NCI-H82 treated with DMSO at 0.1 percent for 48 hours (cell line): ENCODE results near the gene HIPK2.

ENCODE experiments used
- DNase-seq: peaks from one replicate; lab custom pipeline; 2025; ENCODE audit not compliant: unreplicated experiment; lab: John Stamatoyannopoulos, UW

HIPK2 gene

GRCh38 chr7:139783647-139784385 is 6.0 kb upstream of the HIPK2 start:
- DNase-seq: peak; percentile 51

- no peak for DNase-seq
Observed at GRCh38 chr7:139782932-139783331, 5.1 kb upstream of the HIPK2 start.

GRCh38 chr7:139777133-139777891 is 486 bp downstream of the HIPK2 start:
- no peak for DNase-seq

- no peak for DNase-seq
Observed at GRCh38 chr7:139776486-139777132, 1.2 kb downstream of the HIPK2 start.

- peak; percentile 51 for DNase-seq
Observed at GRCh38 chr7:139775829-139776266, 1.9 kb downstream of the HIPK2 start.

GRCh38 chr7:139774376-139774775 is 3.4 kb downstream of the HIPK2 start:
- no peak for DNase-seq

- DNase-seq: no peak
Observed at GRCh38 chr7:139773371-139773770, 4.4 kb downstream of the HIPK2 start.

GRCh38 chr7:139772873-139773272 is 4.9 kb downstream of the HIPK2 start:
- DNase-seq: no peak

GRCh38 chr7:139772115-139772514 is 5.7 kb downstream of the HIPK2 start:
- no peak for DNase-seq

GRCh38 chr7:139771001-139771956 is 6.5 kb downstream of the HIPK2 start:
- DNase-seq: no peak

GRCh38 chr7:139769761-139770160 is 8.0 kb downstream of the HIPK2 start:
- no peak for DNase-seq

GRCh38 chr7:139769066-139769465 is 8.7 kb downstream of the HIPK2 start:
- DNase-seq: no peak

- no peak for DNase-seq
Observed at GRCh38 chr7:139768249-139768824, 9.5 kb downstream of the HIPK2 start.

- no peak for DNase-seq
Observed at GRCh38 chr7:139767561-139767982, 10.2 kb downstream of the HIPK2 start.

- DNase-seq: no peak
Observed at GRCh38 chr7:139765143-139765542, 12.7 kb downstream of the HIPK2 start.

GRCh38 chr7:139763330-139763729 is 14.5 kb downstream of the HIPK2 start:
- DNase-seq: no peak

- DNase-seq: no peak
Observed at GRCh38 chr7:139762886-139763285, 14.9 kb downstream of the HIPK2 start.

GRCh38 chr7:139758388-139758787 is 19.4 kb downstream of the HIPK2 start:
- no peak for DNase-seq

- no peak for DNase-seq
Observed at GRCh38 chr7:139757968-139758367, 19.8 kb downstream of the HIPK2 start.

GRCh38 chr7:139753693-139754111 is 24.1 kb downstream of the HIPK2 start:
- DNase-seq: no peak
